HG03342 (cell line): ENCODE measurements around the gene PTPRE.

Source experiments
- ATAC-seq: cut with Tn5 transposase; IDR thresholded peaks from one replicate; pipeline ENCODE4 v1.9.1; 2021; ENCODE audit warnings: mild to moderate bottlenecking, moderate library complexity; ENCODE audit not compliant: unreplicated experiment

Gene PTPRE

GRCh38 chr10:128018691-128019090 is 111.8 kb downstream of the PTPRE start:
- no peak for ATAC-seq

GRCh38 chr10:128022261-128023196 is 115.6 kb downstream of the PTPRE start:
- ATAC-seq = no peak

- ATAC-seq = no peak
Measured at GRCh38 chr10:128024426-128024825, 117.5 kb downstream of the PTPRE start.

GRCh38 chr10:128025437-128025836 is 118.5 kb downstream of the PTPRE start:
- no peak for ATAC-seq

- ATAC-seq = no peak
Measured at GRCh38 chr10:128025951-128026350, 119.0 kb downstream of the PTPRE start.

- ATAC-seq = no peak
Measured at GRCh38 chr10:128026615-128027300, 119.9 kb downstream of the PTPRE start.

- no peak for ATAC-seq
Measured at GRCh38 chr10:128027306-128027705, 120.4 kb downstream of the PTPRE start.

GRCh38 chr10:128027822-128028507 is 121.1 kb downstream of the PTPRE start:
- no peak for ATAC-seq

GRCh38 chr10:128028508-128029289 is 121.8 kb downstream of the PTPRE start:
- ATAC-seq = no peak

GRCh38 chr10:128029290-128029651 is 122.4 kb downstream of the PTPRE start:
- ATAC-seq = no peak

GRCh38 chr10:128029731-128030369 is 122.9 kb downstream of the PTPRE start:
- no peak for ATAC-seq

GRCh38 chr10:128030498-128031072 is 123.7 kb downstream of the PTPRE start:
- no peak for ATAC-seq

GRCh38 chr10:128031216-128031615 is 124.3 kb downstream of the PTPRE start:
- no peak for ATAC-seq

- ATAC-seq = no peak
Measured at GRCh38 chr10:128032466-128032865, 125.6 kb downstream of the PTPRE start.

- ATAC-seq = peak; percentile 71
Measured at GRCh38 chr10:128035557-128035973, 128.7 kb downstream of the PTPRE start.

- ATAC-seq = no peak
Measured at GRCh38 chr10:128036011-128036615, 129.2 kb downstream of the PTPRE start.

GRCh38 chr10:128036746-128037543 is 130.0 kb downstream of the PTPRE start:
- no peak for ATAC-seq

- no peak for ATAC-seq
Measured at GRCh38 chr10:128040096-128040495, 133.2 kb downstream of the PTPRE start.

- no peak for ATAC-seq
Measured at GRCh38 chr10:128040681-128041080, 133.8 kb downstream of the PTPRE start.
